Measurements from ENCODE around the gene ACOT8. TPM values are rescaled to one million over a fixed set of nuclear protein-coding genes. Genes with fewer than 3 reads are reported as not detected.
"Not testable (repeated sequence)": the region's sequence is repeated elsewhere in the genome, so short reads cannot be mapped to it uniquely, and the experiment has no call there.

Gene ACOT8
- total and polyA plus RNA-seq, 5 experiments from 2014 or later = 29.6 to 46.2 (median 37.5) TPM

- Mint-ChIP-seq H3K9me3 (no peaks in the 10 kb centered on the region), H3K27me3 (peaks cover 0 to 4% (median 2%) of the 10 kb centered on the region in 5 donors), H3K36me3 (no peaks in the 10 kb centered on the region), H3K4me3 (peak within 1 kb of the TSS; percentile 77 to 95 (median 90)), H3K4me1 (peaks cover 3 to 18% (median 14%) of the 10 kb centered on the region in 4 donors), H3K27ac (peak within 1 kb of the TSS; percentile 31 to 91 (median 77))
- peak in 5 of 10 donors; percentile 3 to 36 (median 23) for DNase-seq
- peak; percentile 67 to 83 for ATAC-seq
- POLR2A ChIA-PET = interaction anchor here (0.9 to 2.2 kb wide), 7 partner anchors 15 to 120 kb away, joined by 3 to 18 read pairs (median 4); partner anchors contain the start of genes ACOT8, CTSA, NEURL2 and PCIF1
Observed at GRCh38 chr20:45833030-45833882, 23.9 kb downstream of the ACOT8 start, which contains the start of gene SNX21. SNX21 (plus strand) TSS chr20:45833799; CDS start chr20:45833920, 121 bp downstream.

GRCh38 chr20:45832619-45833018, 24.6 kb downstream of the ACOT8 start:
- Mint-ChIP-seq H3K9me3 (no peaks in the 10 kb centered on the region), H3K4me1 (peaks cover 3 to 18% (median 14%) of the 10 kb centered on the region in 4 donors), H3K27me3 (peaks cover 0 to 4% (median 2%) of the 10 kb centered on the region in 5 donors), H3K4me3 (peak overlapping the region; percentile 77 to 95 (median 90)), H3K36me3 (no peaks in the 10 kb centered on the region), H3K27ac (peak overlapping the region in 4 of 10 donors; percentile 47 to 91 (median 62))
- ATAC-seq (no peak), DNase-seq (no peak)
- POLR2A ChIA-PET = interaction anchor here (0.9 to 2.2 kb wide), 3 partner anchors 20 to 102 kb away, joined by 3 to 18 read pairs (median 4); partner anchors contain the start of genes ACOT8, PCIF1, UBE2C and ZSWIM3

- H3K4me1 Mint-ChIP-seq = peaks cover 3 to 17% (median 12%) of the 10 kb centered on the region in 4 donors
- ATAC-seq = not testable (repeated sequence)
Observed at GRCh38 chr20:45829673-45830106, 27.5 kb downstream of the ACOT8 start.

GRCh38 chr20:45828589-45828988, 28.6 kb downstream of the ACOT8 start:
- Mint-ChIP-seq H3K27ac (no peak overlapping the region), H3K27me3 (peaks cover 3 to 16% (median 13%) of the 10 kb centered on the region in 5 donors), H3K36me3 (no peaks in the 10 kb centered on the region), H3K4me3 (no peak overlapping the region), H3K4me1 (peaks cover 11 to 23% (median 19%) of the 10 kb centered on the region in 4 donors), H3K9me3 (no peaks in the 10 kb centered on the region)
- DNase-seq = no peak
- POLR2A ChIA-PET = interaction anchor here (0.7 to 0.8 kb wide), 2 partner anchors 8 to 12 kb away, joined by 3 to 5 read pairs; no protein-coding TSS in a partner anchor
- no peak for ATAC-seq

More at GRCh38 chr20:45829673-45830106, 27.5 kb downstream of the ACOT8 start:
- DNase-seq, H3K36me3 Mint-ChIP-seq, H3K4me3 Mint-ChIP-seq, H3K27me3 Mint-ChIP-seq, H3K9me3 Mint-ChIP-seq, H3K27ac Mint-ChIP-seq: not testable (repeated sequence)
- POLR2A ChIA-PET = interaction anchor here (0.6 kb wide), 1 partner anchor 715 kb away, joined by 3 read pairs; no protein-coding TSS in a partner anchor

GRCh38 chr20:45827712-45828111, 29.5 kb downstream of the ACOT8 start:
- H3K4me1 Mint-ChIP-seq = peaks cover 9 to 19% (median 16%) of the 10 kb centered on the region in 4 donors
- no peak overlapping the region for H3K4me3 Mint-ChIP-seq
- H3K9me3 Mint-ChIP-seq = no peaks in the 10 kb centered on the region
- ATAC-seq = no peak
- no peaks in the 10 kb centered on the region for H3K36me3 Mint-ChIP-seq
- POLR2A ChIA-PET = interaction anchor here (0.8 kb wide), 1 partner anchor 11 kb away, joined by 5 read pairs; no protein-coding TSS in a partner anchor
- DNase-seq = no peak
- no peak overlapping the region for H3K27ac Mint-ChIP-seq
- peaks cover 4 to 22% (median 15%) of the 10 kb centered on the region in 5 donors for H3K27me3 Mint-ChIP-seq

- DNase-seq (no peak), ATAC-seq (no peak)
- POLR2A ChIA-PET = no interaction called here
- H3K4me1 Mint-ChIP-seq = peaks cover 11 to 24% (median 19%) of the 10 kb centered on the region in 4 donors
- no peaks in the 10 kb centered on the region for H3K9me3 Mint-ChIP-seq
- peaks cover 6 to 28% (median 19%) of the 10 kb centered on the region in 5 donors for H3K27me3 Mint-ChIP-seq
- no peak within 1 kb of the TSS for H3K4me3 Mint-ChIP-seq
- H3K27ac Mint-ChIP-seq = no peak within 1 kb of the TSS
- no peaks in the 10 kb centered on the region for H3K36me3 Mint-ChIP-seq
Observed at GRCh38 chr20:45827030-45827652, 30.1 kb downstream of the ACOT8 start, which contains the start of gene TNNC2. TNNC2 (minus strand) TSS chr20:45827312; CDS start chr20:45827248, 64 bp downstream.

GRCh38 chr20:45826381-45827019, 30.7 kb downstream of the ACOT8 start:
- POLR2A ChIA-PET = interaction anchor here (1.4 kb wide), 1 partner anchor 108 kb away, joined by 5 read pairs; the partner anchor contains the start of gene PCIF1
- Mint-ChIP-seq H3K27me3 (peaks cover 9 to 34% (median 22%) of the 10 kb centered on the region in 5 donors), H3K36me3 (no peaks in the 10 kb centered on the region), H3K27ac (no peak overlapping the region), H3K4me3 (no peak overlapping the region), H3K4me1 (peaks cover 11 to 27% (median 19%) of the 10 kb centered on the region in 4 donors), H3K9me3 (no peaks in the 10 kb centered on the region)
- ATAC-seq (no peak), DNase-seq (no peak)

GRCh38 chr20:45823949-45824835, 33.0 kb downstream of the ACOT8 start:
- Mint-ChIP-seq H3K27ac (peak overlapping the region in 8 of 10 donors; percentile 37 to 81 (median 56)), H3K4me1 (peaks cover 12 to 27% (median 19%) of the 10 kb centered on the region in 4 donors), H3K36me3 (peaks cover 0 to 3% (median 0%) of the 10 kb centered on the region in 3 donors), H3K27me3 (peaks cover 9 to 49% (median 22%) of the 10 kb centered on the region in 5 donors), H3K4me3 (peak overlapping the region; percentile 66 to 91 (median 82)), H3K9me3 (no peaks in the 10 kb centered on the region)
- DNase-seq = peak; percentile 26 to 74 (median 38)
- POLR2A ChIA-PET = interaction anchor here (0.5 to 1.6 kb wide), 8 partner anchors 11 to 1656 kb away, joined by 3 to 7 read pairs (median 4); partner anchors contain the start of genes ACOT8, PCIF1 and ZSWIM3
- peak; percentile 77 to 86 for ATAC-seq

GRCh38 chr20:45822857-45823256, 34.3 kb downstream of the ACOT8 start:
- no peaks in the 10 kb centered on the region for H3K9me3 Mint-ChIP-seq
- H3K4me3 Mint-ChIP-seq = peak overlapping the region in 6 of 10 donors; percentile 15 to 86 (median 34)
- H3K27ac Mint-ChIP-seq = no peak overlapping the region
- POLR2A ChIA-PET = interaction anchor here (0.7 to 1.6 kb wide), 3 partner anchors 10 to 116 kb away, joined by 3 read pairs; partner anchors contain the start of gene UBE2C
- H3K4me1 Mint-ChIP-seq = peaks cover 12 to 27% (median 19%) of the 10 kb centered on the region in 4 donors
- DNase-seq = no peak
- peaks cover 11 to 50% (median 27%) of the 10 kb centered on the region in 5 donors for H3K27me3 Mint-ChIP-seq
- H3K36me3 Mint-ChIP-seq = peaks cover 0 to 3% (median 0%) of the 10 kb centered on the region in 3 donors
- ATAC-seq = peak in 1 of 2 donors; percentile 27

GRCh38 chr20:45821947-45822346, 35.2 kb downstream of the ACOT8 start:
- H3K27me3 Mint-ChIP-seq = peaks cover 11 to 50% (median 27%) of the 10 kb centered on the region in 5 donors
- DNase-seq (no peak), ATAC-seq (no peak)
- H3K4me3 Mint-ChIP-seq = peak overlapping the region in 1 of 10 donors; percentile 26
- POLR2A ChIA-PET = interaction anchor here (0.6 to 1.2 kb wide), 3 partner anchors 9 to 498 kb away, joined by 3 to 4 read pairs (median 3); partner anchors contain the start of gene UBE2C
- no peaks in the 10 kb centered on the region for H3K9me3 Mint-ChIP-seq
- no peak overlapping the region for H3K27ac Mint-ChIP-seq
- peaks cover 12 to 27% (median 19%) of the 10 kb centered on the region in 4 donors for H3K4me1 Mint-ChIP-seq
- peaks cover 0 to 3% (median 0%) of the 10 kb centered on the region in 3 donors for H3K36me3 Mint-ChIP-seq
